ES-I3 (cell line): ENCODE results near the gene LIF.
"Not testable (repeated sequence)": the region's sequence is repeated elsewhere in the genome, so short reads cannot be mapped to it uniquely, and the experiment has no call there.

Source experiments
- H3K36me3 ChIP-seq: 2 replicates; pipeline ENCODE4 v1.6.1; 2013; ENCODE audit warnings: mild to moderate bottlenecking, low read length, control low read depth, moderate library complexity; ENCODE audit not compliant: insufficient read depth
- H3K4me1 ChIP-seq: 2 replicates; pipeline ENCODE4 v1.6.1; 2013; ENCODE audit warnings: mild to moderate bottlenecking, control low read depth, low read length; ENCODE audit not compliant: insufficient read depth
- H3K9ac ChIP-seq: 2 replicates; pipeline ENCODE4 v1.6.1; 2013; ENCODE audit warnings: low read depth, mild to moderate bottlenecking, low read length, moderate library complexity
- H3K9me3 ChIP-seq: 2 replicates; pipeline ENCODE4 v1.6.1; 2013; ENCODE audit warnings: mild to moderate bottlenecking, low read length, moderate library complexity; ENCODE audit not compliant: control insufficient read depth, insufficient read depth

LIF gene

GRCh38 chr22:30236875-30237274, 9.7 kb downstream of the LIF start:
- H3K4me1 ChIP-seq: peaks cover 36% of the 10 kb centered on the region
- no peak overlapping the region for H3K9ac ChIP-seq
- no peaks in the 10 kb centered on the region for H3K9me3 ChIP-seq
- no peaks in the 10 kb centered on the region for H3K36me3 ChIP-seq

- Histone ChIP-seq H3K4me1 (peaks cover 41% of the 10 kb centered on the region), H3K36me3 (no peaks in the 10 kb centered on the region), H3K9me3 (no peaks in the 10 kb centered on the region), H3K9ac (no peak overlapping the region)
Observed at GRCh38 chr22:30235687-30236170, 10.8 kb downstream of the LIF start.

GRCh38 chr22:30234786-30235470, 11.6 kb downstream of the LIF start:
- Histone ChIP-seq H3K4me1 (peaks cover 41% of the 10 kb centered on the region), H3K9me3 (no peaks in the 10 kb centered on the region), H3K9ac (no peak overlapping the region), H3K36me3 (no peaks in the 10 kb centered on the region)

GRCh38 chr22:30234325-30234724, 12.2 kb downstream of the LIF start:
- not testable (repeated sequence) for H3K36me3 ChIP-seq, H3K9ac ChIP-seq, H3K9me3 ChIP-seq
- peaks cover 38% of the 10 kb centered on the region for H3K4me1 ChIP-seq

- Histone ChIP-seq H3K4me1 (peaks cover 42% of the 10 kb centered on the region), H3K9me3 (no peaks in the 10 kb centered on the region), H3K36me3 (no peaks in the 10 kb centered on the region), H3K9ac (no peak overlapping the region)
Observed at GRCh38 chr22:30233582-30233981, 13.0 kb downstream of the LIF start.

- H3K36me3 ChIP-seq: no peaks in the 10 kb centered on the region
- H3K4me1 ChIP-seq: peaks cover 41% of the 10 kb centered on the region
- H3K9me3 ChIP-seq: no peaks in the 10 kb centered on the region
- H3K9ac ChIP-seq: no peak overlapping the region
Observed at GRCh38 chr22:30232716-30233218, 13.8 kb downstream of the LIF start.

- Histone ChIP-seq H3K36me3 (no peaks in the 10 kb centered on the region), H3K9me3 (no peaks in the 10 kb centered on the region), H3K9ac (no peak overlapping the region), H3K4me1 (peaks cover 31% of the 10 kb centered on the region)
Observed at GRCh38 chr22:30230787-30231461, 15.6 kb downstream of the LIF start.

GRCh38 chr22:30230330-30230729, 16.2 kb downstream of the LIF start:
- Histone ChIP-seq H3K4me1 (peaks cover 28% of the 10 kb centered on the region), H3K9ac (no peak overlapping the region), H3K9me3 (no peaks in the 10 kb centered on the region), H3K36me3 (no peaks in the 10 kb centered on the region)

GRCh38 chr22:30228509-30229359, 17.8 kb downstream of the LIF start:
- H3K9ac ChIP-seq: no peak overlapping the region
- H3K9me3 ChIP-seq: no peaks in the 10 kb centered on the region
- peaks cover 25% of the 10 kb centered on the region; the same call in 1 of the 2 replicates for H3K4me1 ChIP-seq
- no peaks in the 10 kb centered on the region for H3K36me3 ChIP-seq

- no peak overlapping the region for H3K9ac ChIP-seq
- no peaks in the 10 kb centered on the region for H3K36me3 ChIP-seq
- H3K9me3 ChIP-seq: no peaks in the 10 kb centered on the region
- H3K4me1 ChIP-seq: peaks cover 26% of the 10 kb centered on the region; the same call in 1 of the 2 replicates
Observed at GRCh38 chr22:30227438-30228228, 18.9 kb downstream of the LIF start.

GRCh38 chr22:30226192-30226832, 20.2 kb downstream of the LIF start:
- no peak overlapping the region for H3K9ac ChIP-seq
- H3K36me3 ChIP-seq: no peaks in the 10 kb centered on the region
- H3K9me3 ChIP-seq: no peaks in the 10 kb centered on the region
- peaks cover 21% of the 10 kb centered on the region; the same call in 1 of the 2 replicates for H3K4me1 ChIP-seq

- peaks cover 17% of the 10 kb centered on the region; the same call in 1 of the 2 replicates for H3K4me1 ChIP-seq
- no peak overlapping the region for H3K9ac ChIP-seq
- no peaks in the 10 kb centered on the region for H3K9me3 ChIP-seq
- H3K36me3 ChIP-seq: no peaks in the 10 kb centered on the region
Observed at GRCh38 chr22:30225220-30225927, 21.2 kb downstream of the LIF start.
